Measurements from ENCODE around the gene BFSP2.

Gene BFSP2

DNA sequence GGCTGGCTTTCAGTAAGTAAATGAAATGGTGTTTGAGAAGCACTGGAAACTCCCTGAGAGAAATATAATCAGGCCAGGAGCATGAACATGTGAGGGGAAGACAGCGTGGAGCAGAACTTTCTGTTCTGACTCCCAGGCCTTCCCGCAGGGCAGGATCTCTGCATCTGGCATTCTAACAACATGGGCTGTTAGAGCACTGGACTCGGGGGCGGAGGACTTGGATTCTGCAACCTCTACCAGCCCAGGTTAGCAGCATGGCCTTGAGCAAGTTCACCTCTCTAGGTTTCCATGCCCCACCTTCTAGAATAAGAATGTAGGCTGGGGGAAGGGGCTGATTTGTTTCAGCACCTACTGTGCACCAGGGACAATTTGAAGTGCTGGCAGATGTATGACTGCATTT lies 12.5 kb upstream of the BFSP2 start:
- no peak for DNase-seq (ENCODE audit: extremely low read depth, low read depth)
- TF ChIP-seq, protein P1, sequence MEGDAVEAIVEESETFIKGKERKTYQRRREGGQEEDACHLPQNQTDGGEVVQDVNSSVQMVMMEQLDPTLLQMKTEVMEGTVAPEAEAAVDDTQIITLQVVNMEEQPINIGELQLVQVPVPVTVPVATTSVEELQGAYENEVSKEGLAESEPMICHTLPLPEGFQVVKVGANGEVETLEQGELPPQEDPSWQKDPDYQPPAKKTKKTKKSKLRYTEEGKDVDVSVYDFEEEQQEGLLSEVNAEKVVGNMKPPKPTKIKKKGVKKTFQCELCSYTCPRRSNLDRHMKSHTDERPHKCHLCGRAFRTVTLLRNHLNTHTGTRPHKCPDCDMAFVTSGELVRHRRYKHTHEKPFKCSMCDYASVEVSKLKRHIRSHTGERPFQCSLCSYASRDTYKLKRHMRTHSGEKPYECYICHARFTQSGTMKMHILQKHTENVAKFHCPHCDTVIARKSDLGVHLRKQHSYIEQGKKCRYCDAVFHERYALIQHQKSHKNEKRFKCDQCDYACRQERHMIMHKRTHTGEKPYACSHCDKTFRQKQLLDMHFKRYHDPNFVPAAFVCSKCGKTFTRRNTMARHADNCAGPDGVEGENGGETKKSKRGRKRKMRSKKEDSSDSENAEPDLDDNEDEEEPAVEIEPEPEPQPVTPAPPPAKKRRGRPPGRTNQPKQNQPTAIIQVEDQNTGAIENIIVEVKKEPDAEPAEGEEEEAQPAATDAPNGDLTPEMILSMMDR (IDR thresholded peaks at IDR 0.05; ENCODE audit: low read depth, low read length, missing control alignments) = no peak
- no peak overlapping the region for H3K4me3 ChIP-seq (replicated peaks; ENCODE audit: low read depth, low read length)

DNA sequence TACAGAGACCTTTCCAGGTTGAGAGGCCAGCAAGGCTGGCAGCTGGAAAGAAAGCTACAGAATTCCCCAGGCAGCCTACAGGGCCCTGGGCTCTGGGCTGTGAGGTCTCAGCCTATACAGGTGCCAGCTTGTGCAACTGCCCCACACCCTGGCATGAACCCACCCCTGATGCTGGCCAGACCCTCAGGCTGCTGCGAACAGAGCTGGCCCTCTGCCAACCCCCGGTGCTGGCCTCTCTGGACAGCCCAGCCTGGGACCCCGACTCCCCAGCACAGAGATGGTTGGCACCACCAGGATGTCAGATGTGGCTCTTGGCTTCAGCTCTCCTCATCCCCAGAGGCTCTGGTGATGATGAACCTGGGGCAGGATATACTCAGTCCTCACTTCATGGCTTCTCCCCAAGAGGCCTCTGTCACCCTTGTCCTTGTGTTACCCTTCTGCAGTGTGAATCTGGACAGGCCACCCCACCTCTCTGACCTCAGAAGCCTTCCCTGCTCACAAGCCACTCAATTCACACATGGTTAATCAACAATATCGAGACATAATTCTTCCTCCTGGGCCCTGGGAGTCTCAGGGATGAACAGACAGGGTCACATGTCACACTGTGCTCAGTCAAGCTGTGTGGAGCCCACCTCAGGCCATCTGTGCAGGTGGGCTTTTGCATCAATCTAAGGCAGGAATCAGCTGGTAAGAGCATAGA lies 11.0 kb upstream of the BFSP2 start:
- no peak for DNase-seq (ENCODE audit: extremely low read depth, low read depth)
- TF ChIP-seq, protein P1 (IDR thresholded peaks at IDR 0.05; ENCODE audit: low read depth, low read length, missing control alignments) = no peak
- no peak overlapping the region for H3K4me3 ChIP-seq (replicated peaks; ENCODE audit: low read depth, low read length)

- no peak for DNase-seq (ENCODE audit: extremely low read depth, low read depth)
- TF ChIP-seq, protein P1 (IDR thresholded peaks at IDR 0.05; ENCODE audit: low read depth, low read length, missing control alignments) = no peak
- no peak overlapping the region for H3K4me3 ChIP-seq (replicated peaks; ENCODE audit: low read depth, low read length)
Measured at GRCh38 chr3:133390715-133391114, 9.1 kb upstream of the BFSP2 start.

GRCh38 chr3:133393204-133393603 lies 6.7 kb upstream of the BFSP2 start:
- DNase-seq (ENCODE audit: extremely low read depth, low read depth) = no peak
- TF ChIP-seq, protein P1 (IDR thresholded peaks at IDR 0.05; ENCODE audit: low read depth, low read length, missing control alignments) = no peak

DNA sequence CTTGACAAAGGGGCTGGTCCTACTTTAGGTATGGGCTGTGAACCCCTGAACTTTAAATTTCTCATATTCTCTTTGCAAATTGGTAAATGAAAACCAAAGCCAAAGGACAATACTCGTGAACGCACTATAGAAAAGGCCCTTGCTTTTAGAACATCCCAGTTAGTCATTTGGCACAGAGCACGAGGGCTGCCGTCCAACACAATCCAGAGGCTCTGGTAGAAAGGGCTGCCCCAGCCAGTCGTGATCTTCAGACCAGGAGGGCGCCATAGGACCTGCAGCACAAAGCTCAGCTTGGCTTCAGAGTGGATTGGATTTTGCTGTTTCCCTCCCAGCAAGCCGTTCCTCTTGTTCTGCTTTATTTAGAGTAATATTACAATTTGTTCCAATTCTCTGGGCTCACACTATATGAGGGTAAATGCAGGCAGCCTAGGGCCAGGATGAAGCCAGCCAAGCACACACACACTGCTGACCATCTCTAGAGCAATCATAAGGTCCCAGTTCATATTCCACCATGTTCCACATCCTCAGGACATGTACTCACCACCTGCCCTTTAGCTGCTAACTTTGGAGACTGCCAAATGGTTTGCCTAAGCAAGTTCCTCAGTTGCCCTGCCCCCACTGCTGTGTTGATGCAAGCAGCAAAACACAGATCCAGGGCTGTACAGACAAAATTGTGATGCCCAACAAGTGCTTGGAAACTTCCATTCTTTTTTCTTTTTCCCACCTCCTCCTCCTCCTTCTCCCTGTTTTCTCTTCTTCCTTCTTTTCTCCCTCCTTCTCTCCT lies 6.0 kb upstream of the BFSP2 start:
- no peak for DNase-seq (ENCODE audit: extremely low read depth, low read depth)
- H3K4me3 ChIP-seq (replicated peaks; ENCODE audit: low read depth, low read length) = no peak overlapping the region
- TF ChIP-seq, protein P1 (IDR thresholded peaks at IDR 0.05; ENCODE audit: low read depth, low read length, missing control alignments) = no peak

More at GRCh38 chr3:133393204-133393603, 6.7 kb upstream of the BFSP2 start:
- no peak overlapping the region for H3K4me3 ChIP-seq (replicated peaks; ENCODE audit: low read depth, low read length)

DNA sequence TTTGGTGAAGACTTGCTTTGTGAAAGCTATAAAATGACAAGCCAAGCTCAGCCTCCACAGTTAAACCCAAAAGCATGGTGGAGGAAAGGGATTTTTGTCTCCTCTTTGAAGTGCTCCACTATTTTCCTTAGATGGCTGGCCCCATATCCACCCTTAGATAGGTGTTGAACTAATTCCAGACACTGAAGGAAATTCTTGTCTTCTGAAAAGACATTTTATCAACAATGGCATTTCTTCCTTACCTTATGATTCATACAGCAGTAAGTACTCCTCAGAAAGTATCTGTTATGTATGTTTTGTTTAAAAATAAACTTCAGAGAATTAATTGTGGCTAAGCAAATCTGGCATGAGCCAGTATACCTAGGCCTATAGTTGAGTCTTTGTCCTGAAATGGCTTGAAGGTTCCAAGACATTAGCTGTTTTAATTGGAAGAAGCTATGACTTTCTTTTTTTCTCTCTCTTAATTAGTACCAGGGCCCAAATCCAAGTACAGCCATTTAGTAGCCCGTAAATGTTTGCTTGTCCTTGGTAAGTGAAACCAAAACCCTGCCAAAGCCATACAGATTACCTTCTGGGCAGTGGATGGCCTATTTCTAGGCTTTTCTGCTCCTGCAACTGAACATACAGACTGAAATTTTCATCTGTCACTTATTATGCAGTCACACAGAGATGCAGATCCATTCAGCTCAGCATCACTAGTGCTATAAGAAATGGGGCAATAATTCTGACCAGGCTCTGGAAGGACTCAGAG lies 5.1 kb upstream of the BFSP2 start:
- DNase-seq (ENCODE audit: extremely low read depth, low read depth) = no peak
- TF ChIP-seq, protein P1 (IDR thresholded peaks at IDR 0.05; ENCODE audit: low read depth, low read length, missing control alignments) = no peak

More for the DNA sequence above, 5.1 kb upstream of the BFSP2 start:
- H3K4me3 ChIP-seq (replicated peaks; ENCODE audit: low read depth, low read length) = no peak overlapping the region
